H1 (cell line): ENCODE measurements around the gene PRSS22. TPM values are rescaled to one million over a fixed set of nuclear protein-coding genes. Genes with fewer than 3 reads are reported as not detected.

ENCODE experiments used
- ATF2 ChIP-seq: IDR thresholded peaks from 2 replicates; pipeline ENCODE4 v1.6.1; 2012; ENCODE audit warnings: low read length, inconsistent platforms
- CHD2 ChIP-seq: IDR thresholded peaks from 2 replicates; pipeline ENCODE4 v1.6.1; 2012; ENCODE audit warnings: low read length, improper control_type of control experiment
- NRF1 ChIP-seq: IDR thresholded peaks from 2 replicates; pipeline ENCODE4 v1.6.1; 2011; ENCODE audit warnings: mild to moderate bottlenecking, low read depth, low read length, improper control_type of control experiment
- SIRT6 ChIP-seq: IDR thresholded peaks from one replicate; pipeline ENCODE4 v1.7.1; 2012; ENCODE audit warnings: low read length, inconsistent platforms
- polyA plus RNA-seq, 7 experiments: library from polyadenylated mRNA; depleted of rRNA in 3 of 7; stranded (reverse) in 5 of 7; unstranded in 2 of 7; fragments of >200 nt in 5 of 7; fragments of 200-250 nt in 2 of 7; gene quantifications; 1 replicate in 5 of 7; 2 replicates in 1 of 7; 4 replicates in 1 of 7; pipeline versions ENCODE4 v1.2.1 to v1.2.3, GENCODE V29; 2011 to 2013; ENCODE audit warnings: missing spikeins in 2 of 7, mixed read lengths in 2 of 7
- total RNA-seq: library from RNA; stranded (reverse); fragmentation: NEBNext Ultra II Directional; extraction: Animal tissue kit (Norgen Biotek cat#: 25700); gene quantifications from 2 replicates; pipeline ENCODE4 v1.2.1, GENCODE V29; 2021

The PRSS22 gene
- total and polyA plus RNA-seq, 2 of the 8 experiments (the other 6 are each of a cell fraction or from before 2014, with no cell fraction given): 4.0 to 4.4 TPM

GRCh38 chr16:2840914-2841313 lies 17.1 kb downstream of the PRSS22 start (continued):
- TF ChIP-seq SIRT6: no peak
- no peak for TF ChIP-seq CHD2
- no peak for TF ChIP-seq NRF1
- no peak for TF ChIP-seq ATF2
